ENCODE measurements around the gene NFYC.

DNA sequence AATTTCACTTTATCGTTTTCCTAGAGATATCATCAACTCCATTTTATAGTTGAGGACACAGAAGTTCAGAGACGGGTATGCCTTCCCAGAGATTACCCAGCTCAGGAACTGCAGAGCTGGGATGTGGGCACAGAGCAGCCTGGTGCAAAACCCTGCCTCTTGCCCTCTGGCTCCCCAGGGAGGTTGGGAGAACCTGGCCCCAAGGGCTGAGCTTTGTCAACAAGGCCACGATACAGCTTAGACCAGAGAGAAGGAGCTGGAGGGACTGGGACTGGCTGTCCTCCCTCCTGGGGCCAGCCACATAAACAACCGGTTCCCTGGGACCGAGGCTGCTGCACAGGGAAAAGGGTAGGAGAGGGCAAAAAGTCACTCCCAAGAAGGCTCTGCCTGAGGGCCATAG lies 29.8 kb upstream of the NFYC start:
- TF ChIP-seq EZH2 (IDR thresholded peaks at IDR 0.05; ENCODE audit: insufficient read depth, poor library complexity, severe bottlenecking), result no peak
- no peak for TF ChIP-seq EZH2phosphoT487 (IDR thresholded peaks at IDR 0.05; ENCODE audit: insufficient read depth, low read depth)
